OCI-M2 (cell line): ENCODE data around the gene EOMES.
"Not testable (repeated sequence)": the region's sequence is repeated elsewhere in the genome, so short reads cannot be mapped to it uniquely, and the experiment has no call there.

Experiments
- DNase-seq: peaks from one replicate; lab custom pipeline; 2025; ENCODE audit not compliant: unreplicated experiment; lab: John Stamatoyannopoulos, UW

Gene EOMES

DNA sequence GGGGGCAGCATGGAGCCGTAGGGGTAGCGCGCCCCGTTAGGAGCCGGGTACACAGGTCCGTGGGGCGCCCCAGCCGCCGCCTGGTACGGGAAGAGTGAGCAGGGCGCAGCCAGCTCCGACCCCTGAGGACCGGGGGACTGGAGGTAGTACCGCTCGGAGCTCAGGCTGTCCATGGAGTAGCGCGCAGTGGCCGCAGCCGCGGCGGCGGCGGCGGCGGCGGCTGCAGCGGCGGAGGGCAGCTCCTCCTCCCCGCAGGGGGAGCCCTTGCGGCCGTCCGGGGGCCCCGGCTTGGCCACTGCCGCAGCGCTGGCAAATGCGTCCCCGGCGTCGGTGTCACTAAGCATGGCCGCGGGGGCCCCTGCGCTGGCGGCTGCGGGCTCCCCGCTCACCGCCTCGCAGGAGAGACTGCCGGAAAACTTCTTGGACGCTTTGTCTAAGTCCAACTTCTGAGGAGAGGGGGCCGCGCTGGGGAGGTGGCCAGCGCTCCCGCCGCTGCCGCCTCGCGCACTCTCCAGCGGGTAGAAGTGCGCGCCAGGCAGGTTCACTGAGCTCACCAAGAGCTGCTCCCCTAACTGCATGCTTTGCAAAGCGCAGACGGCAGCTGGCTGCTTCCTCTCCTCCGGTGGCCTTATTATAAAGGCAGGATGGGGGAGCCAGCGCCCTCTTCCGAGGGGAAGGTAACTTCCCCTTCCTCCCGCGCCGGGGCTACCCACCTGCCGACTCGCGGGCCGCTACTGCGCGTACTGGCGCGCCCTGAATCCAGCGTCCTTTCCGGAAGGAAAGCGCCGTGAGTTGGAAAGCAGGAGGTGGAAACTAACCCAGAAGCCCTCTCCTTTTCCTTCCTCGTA, at the start of gene EOMES:
Gene EOMES (minus strand): TSS at position 607 of the 848 bp plus-strand sequence. CDS start 29 bp downstream, at position 578.
- peak; percentile 8 for DNase-seq

DNA sequence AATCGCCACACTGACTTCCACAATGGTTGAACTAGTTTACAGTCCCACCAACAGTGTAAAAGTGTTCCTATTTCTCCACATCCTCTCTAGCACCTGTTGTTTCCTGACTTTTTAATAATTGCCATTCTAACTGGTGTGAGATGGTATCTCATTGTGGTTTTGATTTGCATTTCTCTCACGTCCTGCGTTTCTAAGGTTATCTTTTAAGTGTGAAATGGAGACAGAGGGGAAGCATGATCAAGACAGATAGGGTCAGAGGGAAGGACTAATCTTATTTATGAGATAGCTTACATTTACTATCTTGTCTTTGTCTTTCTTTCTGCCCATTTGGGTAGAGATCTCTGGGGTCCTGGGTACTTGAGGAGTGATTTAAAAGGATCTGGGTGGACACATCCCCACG, 48.3 kb upstream of the EOMES start:
- not testable (repeated sequence) for DNase-seq

DNA sequence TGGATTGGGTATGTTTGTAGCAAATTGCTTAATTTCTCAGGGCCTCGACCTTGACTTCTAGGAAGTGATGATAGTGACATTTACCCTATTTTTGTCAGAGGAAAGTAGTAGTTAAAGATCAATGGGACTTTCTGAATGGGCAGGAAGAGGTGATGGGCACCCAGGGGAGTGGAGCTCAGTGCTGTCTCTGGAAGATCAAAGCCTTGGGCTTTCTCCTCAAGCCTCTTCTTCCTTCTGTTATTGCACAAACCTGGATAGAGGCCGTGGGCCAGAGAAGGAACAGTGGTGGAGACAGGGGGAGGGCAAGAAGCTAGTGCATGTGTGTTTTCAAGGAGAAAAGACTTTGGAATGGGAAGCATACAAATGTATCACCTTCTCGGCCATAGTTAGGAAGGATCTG, 44.9 kb upstream of the EOMES start:
- no peak for DNase-seq

GRCh38 chr3:27758083-27758482, 36.0 kb upstream of the EOMES start:
- DNase-seq = no peak

- no peak for DNase-seq
Observed at GRCh38 chr3:27756877-27757276, 34.8 kb upstream of the EOMES start.

DNA sequence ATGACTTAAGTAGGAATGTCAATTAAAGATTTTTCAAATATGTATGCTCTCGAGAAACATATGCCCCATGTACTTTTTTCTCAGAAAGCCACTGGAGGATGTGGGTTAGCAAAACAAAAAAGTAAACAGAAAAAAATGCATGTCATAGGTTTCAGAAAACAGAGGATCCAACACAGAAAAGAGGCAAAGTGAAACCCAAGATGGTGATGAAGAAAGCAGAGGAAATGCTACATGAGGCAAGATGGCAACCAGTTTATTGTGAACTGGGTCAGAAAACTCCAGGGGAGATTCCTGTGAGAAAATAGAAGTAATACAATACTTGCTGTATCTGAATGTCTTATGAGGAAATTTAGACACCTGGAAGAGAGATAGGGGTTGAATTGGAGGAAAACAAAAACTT, 30.8 kb upstream of the EOMES start:
- DNase-seq = no peak

DNA sequence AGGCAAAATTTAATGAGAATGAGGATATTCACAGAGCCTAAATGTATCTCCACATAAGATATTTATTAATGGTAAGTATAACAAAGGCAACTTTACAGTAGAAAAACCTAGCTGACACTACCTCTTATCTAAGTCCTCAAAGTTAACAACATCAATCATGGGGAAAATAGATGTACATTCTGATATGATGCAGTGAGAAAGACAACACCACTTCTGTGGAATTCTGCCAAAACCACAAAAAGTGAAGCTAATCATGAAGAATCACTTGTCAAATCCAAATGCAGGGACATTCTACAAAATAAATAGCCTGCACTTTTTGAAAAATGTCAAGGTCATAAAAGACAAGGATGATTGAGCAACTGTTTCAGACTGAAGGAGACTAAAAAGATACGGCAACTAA, 27.5 kb upstream of the EOMES start:
- DNase-seq = no peak

GRCh38 chr3:27746838-27747237, 24.7 kb upstream of the EOMES start:
- DNase-seq = no peak

- no peak for DNase-seq
Observed at GRCh38 chr3:27740854-27741253, 18.7 kb upstream of the EOMES start.

GRCh38 chr3:27737091-27737490, 15.0 kb upstream of the EOMES start:
- DNase-seq = no peak

DNA sequence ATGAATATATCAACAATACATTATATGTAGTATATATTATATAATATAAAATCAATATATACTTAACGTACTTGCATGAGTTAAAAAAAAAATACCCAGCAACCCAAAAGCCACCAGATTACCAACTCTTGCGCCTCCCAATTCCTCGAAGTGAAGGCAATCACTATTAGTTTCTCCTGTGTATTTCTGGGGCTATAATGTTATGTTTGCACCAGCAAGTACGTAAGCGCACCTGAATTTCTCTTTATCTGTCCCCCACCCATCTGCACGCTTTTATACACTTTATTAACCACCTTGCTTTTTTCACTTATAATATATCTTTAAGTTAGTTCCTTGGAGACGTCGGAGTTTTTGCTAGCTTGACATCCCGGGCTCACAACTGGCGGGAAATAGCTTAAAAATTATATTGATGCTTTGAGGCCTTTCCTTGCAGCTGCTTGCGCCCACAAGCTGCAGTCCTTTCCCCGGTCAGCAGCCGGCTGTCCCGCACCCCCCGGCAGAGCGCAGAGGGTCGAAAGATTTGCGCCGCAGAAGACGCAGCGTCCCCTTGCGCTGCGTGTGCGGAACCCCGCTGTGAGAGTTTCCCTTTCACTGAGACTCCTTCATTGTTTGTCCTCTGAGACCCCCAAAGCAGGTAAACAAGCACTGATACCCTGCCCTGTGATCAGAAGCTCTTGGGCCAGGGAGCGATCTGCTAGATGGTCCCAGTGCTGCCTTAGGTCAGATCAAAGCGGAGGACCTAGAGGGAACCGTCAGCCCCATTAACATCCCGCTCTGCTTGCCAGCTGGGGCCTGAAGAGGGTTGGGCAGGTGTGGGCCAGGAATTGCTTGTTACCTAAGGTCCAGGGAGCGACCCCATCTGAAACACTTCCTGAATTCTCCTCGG, 8.9 kb upstream of the EOMES start:
- DNase-seq = no peak

- no peak for DNase-seq
Observed at GRCh38 chr3:27729748-27730611, 7.9 kb upstream of the EOMES start.

- no peak for DNase-seq
Observed at GRCh38 chr3:27729325-27729724, 7.2 kb upstream of the EOMES start.

GRCh38 chr3:27728195-27729087, 6.3 kb upstream of the EOMES start:
- DNase-seq = no peak

GRCh38 chr3:27726240-27726639, 4.1 kb upstream of the EOMES start:
- DNase-seq = no peak

GRCh38 chr3:27724459-27725197, 2.5 kb upstream of the EOMES start:
- no peak for DNase-seq

- DNase-seq = no peak
Observed at GRCh38 chr3:27723815-27724458, 1.8 kb upstream of the EOMES start.

- no peak for DNase-seq
Observed at GRCh38 chr3:27723456-27723814, 1.3 kb upstream of the EOMES start.

DNA sequence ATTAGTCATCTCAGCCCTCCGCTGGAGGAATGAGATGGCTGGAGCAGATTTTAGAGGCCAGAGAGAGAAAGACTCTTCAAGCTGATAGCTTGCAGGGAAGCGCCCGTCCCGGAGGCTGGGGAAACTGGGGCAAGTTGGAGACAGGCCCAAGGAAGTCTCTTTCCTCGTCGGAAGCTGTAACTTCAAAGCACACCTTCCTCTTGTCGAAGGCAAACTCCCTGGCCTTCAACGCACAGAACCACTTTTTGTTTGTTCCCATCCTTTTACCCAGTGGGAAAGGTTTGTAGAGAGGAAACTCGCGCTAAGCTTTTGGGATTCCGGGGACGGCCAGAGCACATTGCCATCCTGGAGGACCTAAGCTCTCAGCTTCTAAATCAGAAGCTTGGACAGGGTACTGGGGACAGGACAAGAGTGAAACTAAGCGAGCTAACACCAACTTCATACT, 900 bp upstream of the EOMES start:
- DNase-seq = no peak
